Peyer's patch (tissue), 4 donors: Measurements from ENCODE around the gene TFF2. TPM values are rescaled to one million over a fixed set of nuclear protein-coding genes. Genes with fewer than 3 reads are reported as not detected.

ENCODE experiments used
- DNase-seq, 3 donors: peaks; one replicate each; pipeline ENCODE4 v3.0.0-alpha.2; 2017 to 2019
- H3K27ac ChIP-seq, 4 donors: fragments of 200-600 bp; sonication (generic); one replicate each; pipeline ENCODE4 v1.5.1; 2016 to 2019
- H3K27me3 ChIP-seq, 2 donors: fragments of 200-600 bp; sonication (generic); one replicate each; pipeline ENCODE4 v1.5.1; 2019
- H3K36me3 ChIP-seq, 3 donors: fragments of 200-600 bp; sonication (generic); one replicate each; pipeline ENCODE4 v1.5.1; 2016 to 2019
- H3K4me1 ChIP-seq, 4 donors: fragments of 200-600 bp; sonication (generic); one replicate each; pipeline ENCODE4 v1.5.1; 2016 to 2019
- H3K4me3 ChIP-seq, 4 donors: fragments of 200-600 bp; sonication (generic); 1 replicate in 3 of 4; 2 replicates in 1 of 4; pipeline ENCODE4 v1.5.1; 2016 to 2019; ENCODE audit warnings: mild to moderate bottlenecking in 1 of 4
- H3K9me3 ChIP-seq, 4 donors: fragments of 200-600 bp; sonication (generic); one replicate each; pipeline ENCODE4 v1.5.1; 2016 to 2019; ENCODE audit warnings: mild to moderate bottlenecking in 1 of 4
- CTCF ChIP-seq, 6 experiments: fragments of 450-650 bp in 4 of 6; fragments of 200-600 bp in 2 of 6; sonication (generic) in 1 of 6; IDR thresholded peaks; one replicate each; pipeline ENCODE4 v1.5.1; 2017 to 2019; ENCODE audit warnings: antibody characterized with exemption in 6 of 6, mild to moderate bottlenecking in 3 of 6, moderate library complexity in 1 of 6
- POLR2A ChIP-seq, 2 donors: fragments of 450-650 bp; IDR thresholded peaks; one replicate each; pipeline ENCODE4 v1.5.1; 2017; ENCODE audit warnings: antibody characterized with exemption in 2 of 2, mild to moderate bottlenecking in 2 of 2, moderate library complexity in 2 of 2
- total RNA-seq, 4 donors: library from RNA; depleted of rRNA; stranded (reverse); fragments of >200 nt; gene quantifications; one replicate each; pipeline ENCODE4 v1.1.0, GENCODE V29; 2016

The TFF2 gene
- total RNA-seq, 4 donors from 2014 or later: 6.7 TPM; not detected in 3

- DNase-seq: peak in 1 of 3 donors; percentile 34
- Histone ChIP-seq H3K4me1 (peaks cover 0 to 8% (median 0%) of the 10 kb centered on the region in 4 donors), H3K27me3 (no peaks in the 10 kb centered on the region), H3K4me3 (no peak overlapping the region), H3K9me3 (peaks cover 0 to 4% (median 0%) of the 10 kb centered on the region in 4 donors), H3K36me3 (no peaks in the 10 kb centered on the region), H3K27ac (no peak overlapping the region)
- TF ChIP-seq CTCF (IDR thresholded peaks at IDR 0.05): no peak
- TF ChIP-seq POLR2A (IDR thresholded peaks at IDR 0.05): no peak
Measured at GRCh38 chr21:42377951-42378340, 27.2 kb upstream of the TFF2 start.

GRCh38 chr21:42377211-42377950 is 26.6 kb upstream of the TFF2 start:
- Histone ChIP-seq H3K4me3 (no peak overlapping the region), H3K9me3 (peaks cover 0 to 4% (median 0%) of the 10 kb centered on the region in 4 donors), H3K36me3 (no peaks in the 10 kb centered on the region), H3K4me1 (peaks cover 0 to 8% (median 0%) of the 10 kb centered on the region in 4 donors), H3K27ac (no peak overlapping the region), H3K27me3 (no peaks in the 10 kb centered on the region)
- DNase-seq: peak in 2 of 3 donors; percentile 37 to 46
- TF ChIP-seq CTCF (IDR thresholded peaks at IDR 0.05) (no peak), POLR2A (IDR thresholded peaks at IDR 0.05) (no peak)

- peaks cover 0 to 8% (median 0%) of the 10 kb centered on the region in 4 donors for H3K4me1 ChIP-seq
- H3K4me3 ChIP-seq: peak overlapping the region in 1 of 4 donors; percentile 26
- H3K27ac ChIP-seq: peak overlapping the region in 2 of 4 donors; percentile 67 to 78
- peak in 2 of 3 donors; percentile 54 to 74 for DNase-seq
- H3K36me3 ChIP-seq: no peaks in the 10 kb centered on the region
- peaks cover 0 to 2% (median 0%) of the 10 kb centered on the region in 4 donors for H3K9me3 ChIP-seq
- no peak for TF ChIP-seq POLR2A (IDR thresholded peaks at IDR 0.05)
- TF ChIP-seq CTCF (IDR thresholded peaks at IDR 0.05): peak in 1 of 6 experiments; percentile 21
- no peaks in the 10 kb centered on the region for H3K27me3 ChIP-seq
Measured at GRCh38 chr21:42376338-42376982, 25.7 kb upstream of the TFF2 start.

GRCh38 chr21:42375966-42376337 is 25.2 kb upstream of the TFF2 start:
- Histone ChIP-seq H3K27me3 (no peaks in the 10 kb centered on the region), H3K27ac (peak overlapping the region in 2 of 4 donors; percentile 67 to 78), H3K9me3 (no peaks in the 10 kb centered on the region), H3K36me3 (no peaks in the 10 kb centered on the region), H3K4me3 (no peak overlapping the region), H3K4me1 (peaks cover 0 to 8% (median 0%) of the 10 kb centered on the region in 4 donors)
- TF ChIP-seq CTCF (IDR thresholded peaks at IDR 0.05): no peak
- TF ChIP-seq POLR2A (IDR thresholded peaks at IDR 0.05): no peak
- no peak for DNase-seq

- H3K4me3 ChIP-seq: peak overlapping the region in 2 of 4 donors; percentile 8 to 22
- peak; percentile 11 to 65 for TF ChIP-seq POLR2A (IDR thresholded peaks at IDR 0.05)
- TF ChIP-seq CTCF (IDR thresholded peaks at IDR 0.05): no peak
- DNase-seq: peak in 2 of 3 donors; percentile 81 to 82
- peaks cover 0 to 8% (median 0%) of the 10 kb centered on the region in 4 donors for H3K4me1 ChIP-seq
- no peaks in the 10 kb centered on the region for H3K27me3 ChIP-seq
- H3K36me3 ChIP-seq: no peaks in the 10 kb centered on the region
- peak overlapping the region in 2 of 4 donors; percentile 67 to 78 for H3K27ac ChIP-seq
- no peaks in the 10 kb centered on the region for H3K9me3 ChIP-seq
Measured at GRCh38 chr21:42375506-42375905, 24.7 kb upstream of the TFF2 start.
